Upper lobe of left lung (tissue), 6 donors: Measurements from ENCODE around the gene PPP6C. TPM values are rescaled to one million over a fixed set of nuclear protein-coding genes. Genes with fewer than 3 reads are reported as not detected.

Experiments
- ATAC-seq, 2 donors: fragments of 200-7000 bp; cut with Tn5 transposase; one replicate each; pipeline ENCODE4 v1.9.1; 2022; ENCODE audit warnings: mild to moderate bottlenecking in 2 of 2, moderate library complexity in 2 of 2; ENCODE audit not compliant: low FRiP score in 2 of 2
- DNase-seq, 2 donors: peaks; one replicate each; pipeline ENCODE4 v3.0.0-alpha.2; 2019 to 2020
- H3K27ac ChIP-seq, 4 donors: fragments of 200-600 bp; sonication (generic); one replicate each; pipeline ENCODE4 v1.5.1; 2016 to 2019
- H3K27me3 ChIP-seq, 4 donors: fragments of 200-600 bp; sonication (generic); one replicate each; pipeline ENCODE4 v1.5.1; 2017 to 2019
- H3K36me3 ChIP-seq, 4 donors: fragments of 200-600 bp; sonication (generic); one replicate each; pipeline ENCODE4 v1.5.1; 2016 to 2019
- H3K4me1 ChIP-seq, 4 donors: fragments of 200-600 bp; sonication (generic); one replicate each; pipeline ENCODE4 v1.5.1; 2018 to 2019
- H3K4me3 ChIP-seq, 4 donors: fragments of 200-600 bp; sonication (generic); one replicate each; pipeline ENCODE4 v1.5.1; 2017 to 2019; ENCODE audit warnings: mild to moderate bottlenecking in 2 of 4, moderate library complexity in 1 of 4
- H3K9me3 ChIP-seq, 4 donors: fragments of 200-600 bp; sonication (generic); one replicate each; pipeline ENCODE4 v1.5.1; 2018 to 2019
- EP300 ChIP-seq, 4 donors: sonication (generic); formaldehyde crosslinking; IDR thresholded peaks; one replicate each; pipeline ENCODE4 v1.5.1; 2017; ENCODE audit warnings: antibody characterized with exemption in 4 of 4, control low read depth in 2 of 4
- POLR2A ChIP-seq, 4 donors: fragments of 450-650 bp; IDR thresholded peaks; one replicate each; pipeline ENCODE4 v1.5.1; 2016 to 2017; ENCODE audit warnings: antibody characterized with exemption in 4 of 4, mild to moderate bottlenecking in 2 of 4
- POLR2AphosphoS5 ChIP-seq, 2 donors: sonication (generic); formaldehyde crosslinking; IDR thresholded peaks; one replicate each; pipeline ENCODE4 v1.5.1; 2017; ENCODE audit warnings: antibody characterized with exemption in 2 of 2
- WGBS, 2 donors: methylation state at CpG; one replicate each; pipeline ENCODE4 v1.1.5; 2017 to 2018; 5-methylcytosine and 5-hydroxymethylcytosine counted together
- total RNA-seq, 6 donors: library from RNA; depleted of rRNA in 4 of 6; stranded (reverse); fragments of >200 nt in 4 of 6; gene quantifications; one replicate each; pipeline versions ENCODE4 v1.1.0 to v1.2.1, GENCODE V29; 2016 to 2021
- TF ChIP-seq, protein P1 (sequence below), 6 experiments: fragments of 450-650 bp in 4 of 6; fragments of 200-600 bp in 2 of 6; sonication (generic) in 2 of 6; IDR thresholded peaks; one replicate each; pipeline ENCODE4 v1.5.1; 2016 to 2019; ENCODE audit warnings: antibody characterized with exemption in 6 of 6
- donor health status: DM: no; HTN: no; CAD: no; lungs with moderate emphysema.
- donor health status: DM: no; HTN: yes; CAD: no; lungs with severe emphysema.

Gene PPP6C
- total RNA-seq, 6 donors from 2014 or later, result 7.5 to 42.5 (median 36.7) TPM

- 87 to 88% methylated on average over 4 of the region's 4 CpGs for WGBS, 2 donors
- Histone ChIP-seq H3K27me3 (no peaks in the 10 kb centered on the region), H3K4me3 (peak overlapping the region in 1 of 4 donors; percentile 87), H3K4me1 (peaks cover 7 to 27% (median 14%) of the 10 kb centered on the region in 4 donors), H3K9me3 (no peaks in the 10 kb centered on the region), H3K36me3 (no peaks in the 10 kb centered on the region), H3K27ac (no peak overlapping the region)
- ATAC-seq (no peak), DNase-seq (no peak)
- TF ChIP-seq, protein P1, sequence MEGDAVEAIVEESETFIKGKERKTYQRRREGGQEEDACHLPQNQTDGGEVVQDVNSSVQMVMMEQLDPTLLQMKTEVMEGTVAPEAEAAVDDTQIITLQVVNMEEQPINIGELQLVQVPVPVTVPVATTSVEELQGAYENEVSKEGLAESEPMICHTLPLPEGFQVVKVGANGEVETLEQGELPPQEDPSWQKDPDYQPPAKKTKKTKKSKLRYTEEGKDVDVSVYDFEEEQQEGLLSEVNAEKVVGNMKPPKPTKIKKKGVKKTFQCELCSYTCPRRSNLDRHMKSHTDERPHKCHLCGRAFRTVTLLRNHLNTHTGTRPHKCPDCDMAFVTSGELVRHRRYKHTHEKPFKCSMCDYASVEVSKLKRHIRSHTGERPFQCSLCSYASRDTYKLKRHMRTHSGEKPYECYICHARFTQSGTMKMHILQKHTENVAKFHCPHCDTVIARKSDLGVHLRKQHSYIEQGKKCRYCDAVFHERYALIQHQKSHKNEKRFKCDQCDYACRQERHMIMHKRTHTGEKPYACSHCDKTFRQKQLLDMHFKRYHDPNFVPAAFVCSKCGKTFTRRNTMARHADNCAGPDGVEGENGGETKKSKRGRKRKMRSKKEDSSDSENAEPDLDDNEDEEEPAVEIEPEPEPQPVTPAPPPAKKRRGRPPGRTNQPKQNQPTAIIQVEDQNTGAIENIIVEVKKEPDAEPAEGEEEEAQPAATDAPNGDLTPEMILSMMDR (IDR thresholded peaks at IDR 0.05), result no peak
- no peak for TF ChIP-seq EP300 (IDR thresholded peaks at IDR 0.05)
Observed at GRCh38 chr9:125141751-125142150, 47.9 kb downstream of the PPP6C start.

DNA sequence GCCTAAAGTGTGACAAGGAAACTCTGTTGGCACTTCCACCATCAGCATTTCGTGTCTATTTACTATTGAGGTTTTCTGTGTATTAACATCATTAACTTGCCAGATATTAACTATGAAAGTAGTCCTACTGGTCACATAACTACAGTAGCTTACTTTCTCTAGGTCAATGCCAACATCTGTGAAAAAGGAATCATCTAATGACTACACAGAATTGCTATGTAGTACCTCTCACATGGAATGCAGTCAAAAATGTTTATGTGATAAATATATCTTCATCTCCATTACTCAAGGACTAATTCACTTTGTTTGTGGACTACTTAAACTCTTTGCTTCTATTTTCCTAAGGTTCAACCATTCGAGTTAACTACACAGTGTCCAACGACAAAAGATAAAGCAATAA, 48.4 kb downstream of the PPP6C start:
- H3K4me1 ChIP-seq, result peaks cover 3 to 27% (median 12%) of the 10 kb centered on the region in 4 donors
- no peak overlapping the region for H3K27ac ChIP-seq
- H3K36me3 ChIP-seq, result no peaks in the 10 kb centered on the region
- H3K9me3 ChIP-seq, result no peaks in the 10 kb centered on the region
- TF ChIP-seq EP300 (IDR thresholded peaks at IDR 0.05) (no peak), POLR2AphosphoS5 (IDR thresholded peaks at IDR 0.05) (no peak), POLR2A (IDR thresholded peaks at IDR 0.05) (no peak)
- TF ChIP-seq, protein P1 (IDR thresholded peaks at IDR 0.05), result no peak
- H3K4me3 ChIP-seq, result no peak overlapping the region
- WGBS, 2 donors, result 61 to 77% methylated on average over 3 of the region's 3 CpGs
- DNase-seq (no peak), ATAC-seq (peak in 1 of 2 donors; percentile 8)
- no peaks in the 10 kb centered on the region for H3K27me3 ChIP-seq

- DNase-seq, result peak in 1 of 2 donors; percentile 62
Observed at GRCh38 chr9:125140576-125140975, 49.0 kb downstream of the PPP6C start.

GRCh38 chr9:125137200-125137599, 52.4 kb downstream of the PPP6C start:
- ATAC-seq, result no peak
- 84 to 87% methylated on average over 4 of the region's 4 CpGs for WGBS, 2 donors
- Histone ChIP-seq H3K4me3 (no peak overlapping the region), H3K36me3 (no peaks in the 10 kb centered on the region), H3K27me3 (no peaks in the 10 kb centered on the region), H3K27ac (no peak overlapping the region), H3K9me3 (no peaks in the 10 kb centered on the region), H3K4me1 (peaks cover 0 to 8% (median 0%) of the 10 kb centered on the region in 4 donors)
- DNase-seq, result no peak
- TF ChIP-seq EP300 (IDR thresholded peaks at IDR 0.05) (no peak), POLR2AphosphoS5 (IDR thresholded peaks at IDR 0.05) (no peak), POLR2A (IDR thresholded peaks at IDR 0.05) (no peak)
- TF ChIP-seq, protein P1 (IDR thresholded peaks at IDR 0.05), result no peak

More at GRCh38 chr9:125140576-125140975, 49.0 kb downstream of the PPP6C start:
- Histone ChIP-seq H3K27ac (no peak overlapping the region), H3K36me3 (no peaks in the 10 kb centered on the region), H3K27me3 (no peaks in the 10 kb centered on the region), H3K4me1 (peaks cover 3 to 21% (median 6%) of the 10 kb centered on the region in 4 donors), H3K9me3 (no peaks in the 10 kb centered on the region), H3K4me3 (no peak overlapping the region)
- WGBS, 2 donors, result 45 to 96% methylated on average over 1 of the region's 1 CpG
- TF ChIP-seq EP300 (IDR thresholded peaks at IDR 0.05), result no peak
- no peak for TF ChIP-seq POLR2A (IDR thresholded peaks at IDR 0.05)
- TF ChIP-seq POLR2AphosphoS5 (IDR thresholded peaks at IDR 0.05), result no peak
- TF ChIP-seq, protein P1 (IDR thresholded peaks at IDR 0.05), result no peak
- ATAC-seq, result no peak

GRCh38 chr9:125134976-125135375, 54.6 kb downstream of the PPP6C start:
- DNase-seq, result no peak
- Histone ChIP-seq H3K27ac (no peak overlapping the region), H3K27me3 (no peaks in the 10 kb centered on the region), H3K9me3 (no peaks in the 10 kb centered on the region), H3K36me3 (no peaks in the 10 kb centered on the region), H3K4me3 (no peak overlapping the region), H3K4me1 (peaks cover 0 to 2% (median 0%) of the 10 kb centered on the region in 4 donors)
- TF ChIP-seq POLR2A (IDR thresholded peaks at IDR 0.05), result no peak
- TF ChIP-seq, protein P1 (IDR thresholded peaks at IDR 0.05), result no peak
- no peak for TF ChIP-seq POLR2AphosphoS5 (IDR thresholded peaks at IDR 0.05)
- no peak for TF ChIP-seq EP300 (IDR thresholded peaks at IDR 0.05)
- ATAC-seq, result no peak
